Effector CD4-positive, alpha-beta T cell (primary cell): Measurements from ENCODE around the gene USP49.

ENCODE experiments used
- DNase-seq: peaks from one replicate; pipeline ENCODE4 v3.0.0-alpha.2; 2020

The USP49 gene

GRCh38 chr6:41748542-41748941 is 146.6 kb downstream of the USP49 start:
- no peak for DNase-seq

- no peak for DNase-seq
These were observed 147.1 kb downstream of the USP49 start for GRCh38 chr6:41748102-41748477.

- DNase-seq = no peak
These were observed 147.7 kb downstream of the USP49 start, which contains the start of gene PGC for GRCh38 chr6:41747256-41748101. PGC (minus strand) TSS chr6:41747397; CDS start chr6:41747334, 63 bp downstream.

- DNase-seq = no peak
These were observed 149.1 kb downstream of the USP49 start for GRCh38 chr6:41746107-41746506.

GRCh38 chr6:41744236-41744787 is 150.9 kb downstream of the USP49 start:
- DNase-seq = no peak

- DNase-seq = no peak
These were observed 151.6 kb downstream of the USP49 start for GRCh38 chr6:41743406-41744235.

GRCh38 chr6:41741625-41742490 is 153.3 kb downstream of the USP49 start:
- DNase-seq = no peak

- no peak for DNase-seq
These were observed 154.6 kb downstream of the USP49 start for GRCh38 chr6:41740366-41741162.
